ENCODE results near the gene OTOF. TPM values are rescaled to one million over a fixed set of nuclear protein-coding genes. Genes with fewer than 3 reads are reported as not detected.

The OTOF gene
- total and polyA plus RNA-seq, 2 donors (not counting 3 experiments of a cell fraction or from before 2014, with no cell fraction given): 0.06 to 0.22 TPM

DNA sequence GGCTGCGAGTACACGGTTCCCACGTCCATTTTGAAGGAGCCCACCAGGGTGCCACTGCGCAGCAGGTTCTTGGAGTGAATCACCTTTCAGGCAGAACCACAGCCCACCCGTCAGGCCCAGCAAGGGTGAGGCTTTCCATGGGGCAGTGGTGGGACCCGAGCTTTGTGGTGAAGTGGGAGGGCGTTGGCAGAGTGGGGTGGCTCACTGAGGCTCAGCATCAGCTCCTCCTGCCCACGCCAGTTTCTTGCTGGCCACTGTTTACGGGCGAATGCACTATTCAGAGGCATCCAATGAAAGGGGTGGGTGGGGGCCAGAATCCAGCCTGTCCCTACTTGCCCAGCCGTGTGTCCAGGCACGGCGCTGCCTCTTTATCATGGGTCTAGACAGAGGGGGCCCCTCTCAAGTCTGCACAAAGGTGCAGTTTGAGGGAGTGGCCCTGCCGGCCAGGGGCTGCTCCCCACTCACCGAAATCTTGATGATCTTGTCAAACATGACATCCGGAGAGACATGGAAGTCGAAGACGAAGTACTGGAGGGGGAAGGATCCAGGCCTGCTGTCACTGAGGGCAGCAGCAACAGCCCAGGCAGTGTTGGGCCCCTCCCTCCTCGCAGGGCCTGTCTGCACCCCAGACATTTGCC, 11.4 kb upstream of the OTOF start:
- Histone ChIP-seq H3K36me3 (ENCODE audit: control insufficient read depth in 2 of 2, extremely low read depth in 1 of 2, insufficient read depth in 2 of 2, low read length in 2 of 2) (no peaks in the 10 kb centered on the region), H3K27me3 (ENCODE audit: control insufficient read depth in 2 of 2, insufficient read depth in 2 of 2, low read length in 2 of 2) (no peaks in the 10 kb centered on the region), H3K4me1 (ENCODE audit: control insufficient read depth, extremely low read depth, insufficient read depth, low read length) (peaks cover 24% of the 10 kb centered on the region), H3K9me1 (replicated peaks; ENCODE audit: control insufficient read depth, extremely low read depth, insufficient read depth, low read length) (no peaks in the 10 kb centered on the region), H3K79me2 (ENCODE audit: control insufficient read depth, insufficient read depth, low read length) (no peaks in the 10 kb centered on the region), H3K4me2 (ENCODE audit: insufficient read depth, low read length) (no peak overlapping the region), H3K4me3 (replicated peaks in 1 of 3; ENCODE audit: insufficient read depth in 1 of 3, low read depth in 1 of 3, low read length in 3 of 3) (no peak overlapping the region), H3K9me3 (replicated peaks; ENCODE audit: control insufficient read depth, insufficient read depth, low read length) (no peaks in the 10 kb centered on the region), H4K20me1 (replicated peaks; ENCODE audit: control insufficient read depth, extremely low read depth, insufficient read depth, low read length) (no peaks in the 10 kb centered on the region), H3K27ac (ENCODE audit: insufficient read depth, low read depth, low read length) (no peak overlapping the region), H3K9ac (replicated peaks; ENCODE audit: extremely low read depth, insufficient read depth, low read length) (no peak overlapping the region), H2AFZ (ENCODE audit: low read depth, low read length) (no peak overlapping the region)
- FAIRE-seq (no peak), DNase-seq (ENCODE audit: low read depth, low spot score) (no peak)
- no TSS peak for BruUV-seq (replicated peaks)
- ChIA-PET CTCF (no interaction called here), POLR2A (no interaction called here)
- dilution Hi-C loops (cut with MboI; ENCODE audit: extremely low pct_ligation_motif_present, low sequenced_read_pairs): no loop called here
- no peak for TF ChIP-seq MAX (IDR thresholded peaks at IDR 0.05; ENCODE audit: insufficient read depth, insufficient read length)
- intact Hi-C loops (cut with micrococcal nuclease): no loop called here

- TF ChIP-seq EZH2 (IDR thresholded peaks at IDR 0.05; ENCODE audit: borderline replicate concordance, low read depth, low read length, severe bottlenecking) (no peak), CTCF (IDR thresholded peaks at IDR 0.05; ENCODE audit: extremely low read depth in 1 of 2, insufficient read depth in 1 of 2, low read depth in 1 of 2, low read length in 2 of 2) (no peak), MYC (IDR thresholded peaks at IDR 0.05; ENCODE audit: low read depth, low read length) (no peak), FOS (IDR thresholded peaks at IDR 0.05; ENCODE audit: borderline replicate concordance, insufficient read depth, low read length) (no peak), POLR2A (IDR thresholded peaks at IDR 0.05; ENCODE audit: low read depth, low read length) (no peak), GATA2 (IDR thresholded peaks at IDR 0.05; ENCODE audit: insufficient read depth, insufficient read length, low read depth, low read length) (no peak), POLR2AphosphoS5 (IDR thresholded peaks at IDR 0.05; ENCODE audit: insufficient read depth, low read depth, low read length) (no peak), JUN (IDR thresholded peaks at IDR 0.05; ENCODE audit: borderline replicate concordance, insufficient read depth, insufficient read length, low read depth) (no peak), MAX (IDR thresholded peaks at IDR 0.05; ENCODE audit: insufficient read depth, insufficient read length) (no peak)
- no peaks in the 10 kb centered on the region for H4K20me1 ChIP-seq (replicated peaks; ENCODE audit: control insufficient read depth, extremely low read depth, insufficient read depth, low read length)
- H3K4me2 ChIP-seq (ENCODE audit: insufficient read depth, low read length): no peak overlapping the region
- no peak overlapping the region for H3K4me3 ChIP-seq (replicated peaks in 1 of 3; ENCODE audit: insufficient read depth in 1 of 3, low read depth in 1 of 3, low read length in 3 of 3)
- H3K27me3 ChIP-seq (ENCODE audit: control insufficient read depth in 2 of 2, insufficient read depth in 2 of 2, low read length in 2 of 2): no peaks in the 10 kb centered on the region
- dilution Hi-C loops (cut with MboI; ENCODE audit: extremely low pct_ligation_motif_present, low sequenced_read_pairs): no loop called here
- DNase-seq (ENCODE audit: low read depth, low spot score) (no peak), FAIRE-seq (no peak)
- H3K79me2 ChIP-seq (ENCODE audit: control insufficient read depth, insufficient read depth, low read length): no peaks in the 10 kb centered on the region
- CTCF ChIA-PET: no interaction called here
- intact Hi-C loops (cut with micrococcal nuclease): no loop called here
- H2AFZ ChIP-seq (ENCODE audit: low read depth, low read length): no peak overlapping the region
- H3K36me3 ChIP-seq (ENCODE audit: control insufficient read depth in 2 of 2, extremely low read depth in 1 of 2, insufficient read depth in 2 of 2, low read length in 2 of 2): no peaks in the 10 kb centered on the region
- no peak overlapping the region for H3K9ac ChIP-seq (replicated peaks; ENCODE audit: extremely low read depth, insufficient read depth, low read length)
- H3K9me1 ChIP-seq (replicated peaks; ENCODE audit: control insufficient read depth, extremely low read depth, insufficient read depth, low read length): no peaks in the 10 kb centered on the region
- POLR2A ChIA-PET: no interaction called here
- peaks cover 24% of the 10 kb centered on the region for H3K4me1 ChIP-seq (ENCODE audit: control insufficient read depth, extremely low read depth, insufficient read depth, low read length)
- no TSS peak for BruUV-seq (replicated peaks)
- no peaks in the 10 kb centered on the region for H3K9me3 ChIP-seq (replicated peaks; ENCODE audit: control insufficient read depth, insufficient read depth, low read length)
- H3K27ac ChIP-seq (ENCODE audit: insufficient read depth, low read depth, low read length): no peak overlapping the region
Observed at GRCh38 chr2:26488463-26489212, 10.7 kb upstream of the OTOF start.

All from endothelial cell of umbilical vein (primary cell).